Stimulated activated naive CD4-positive, alpha-beta T cell (primary cell): ENCODE measurements around the gene ITGB6.

ENCODE experiments used
- DNase-seq, 6 experiments: peaks; one replicate each; lab custom pipeline; 2025; lab: John Stamatoyannopoulos, UW

ITGB6 gene

GRCh38 chr2:160087854-160088745 lies 112.0 kb downstream of the ITGB6 start:
- DNase-seq = no peak

GRCh38 chr2:160085662-160086061 lies 114.4 kb downstream of the ITGB6 start:
- DNase-seq = no peak

- DNase-seq = no peak
Measured at GRCh38 chr2:160077912-160078810, 121.9 kb downstream of the ITGB6 start.

GRCh38 chr2:160076914-160077313 lies 123.2 kb downstream of the ITGB6 start:
- DNase-seq = no peak

- DNase-seq = no peak
Measured at GRCh38 chr2:160076241-160076640, 123.8 kb downstream of the ITGB6 start.

GRCh38 chr2:160075171-160075570 lies 124.9 kb downstream of the ITGB6 start:
- DNase-seq = no peak

GRCh38 chr2:160073284-160073888 lies 126.7 kb downstream of the ITGB6 start:
- no peak for DNase-seq

- no peak for DNase-seq
Measured at GRCh38 chr2:160068906-160069305, 131.2 kb downstream of the ITGB6 start.

DNA sequence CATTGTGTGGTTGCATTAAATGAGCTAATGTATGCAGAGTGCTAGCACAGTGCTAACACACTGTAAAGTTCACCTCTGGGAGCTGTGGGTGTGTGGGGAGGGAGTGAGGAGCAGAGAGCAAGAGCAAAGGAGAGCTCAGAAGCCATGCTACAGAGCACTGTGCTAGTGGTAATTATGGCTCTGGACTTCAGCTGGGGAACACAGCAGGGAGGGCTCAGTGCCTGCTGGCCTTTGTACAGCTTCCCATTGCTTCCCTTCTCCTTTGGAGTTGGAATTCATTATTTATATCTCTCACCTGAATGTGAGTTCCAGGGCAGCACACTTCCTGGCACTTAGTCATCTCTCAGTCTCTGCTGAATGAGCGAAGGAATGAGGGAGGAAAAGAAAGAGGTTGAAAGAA lies 135.2 kb downstream of the ITGB6 start:
- no peak for DNase-seq

- no peak for DNase-seq
Measured at GRCh38 chr2:160063879-160064612, 136.0 kb downstream of the ITGB6 start.

- no peak for DNase-seq
Measured at GRCh38 chr2:160063271-160063670, 136.8 kb downstream of the ITGB6 start.

- peak in 2 of 6 experiments; percentile 2 to 11 for DNase-seq
Measured at GRCh38 chr2:160062292-160063005, 137.6 kb downstream of the ITGB6 start, which contains the start of gene PLA2R1. Gene PLA2R1, minus strand, starts transcription at chr2:160062615. Its CDS starts 212 bp downstream, at chr2:160062403.

- no peak for DNase-seq
Measured at GRCh38 chr2:160061944-160062291, 138.2 kb downstream of the ITGB6 start.

DNA sequence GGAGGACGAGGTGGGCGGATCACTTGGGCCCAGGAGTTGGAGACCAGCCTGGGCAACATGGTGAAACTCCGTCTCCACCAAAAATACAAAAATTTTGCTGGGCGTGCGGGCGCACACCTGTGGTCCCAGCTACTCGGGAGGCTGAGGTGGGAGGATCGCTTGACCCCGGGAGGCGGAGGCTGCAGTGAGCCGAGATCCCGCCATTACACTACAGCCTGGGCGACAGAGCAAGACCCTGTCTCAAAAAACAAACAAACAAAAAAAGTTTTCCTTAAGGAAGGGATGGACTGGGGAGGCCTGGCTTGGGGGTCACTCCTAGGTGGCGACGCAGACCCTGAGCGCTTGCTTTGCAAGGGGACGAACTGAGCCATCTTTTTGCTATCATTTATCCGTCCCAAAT lies 138.5 kb downstream of the ITGB6 start:
- no peak for DNase-seq

DNA sequence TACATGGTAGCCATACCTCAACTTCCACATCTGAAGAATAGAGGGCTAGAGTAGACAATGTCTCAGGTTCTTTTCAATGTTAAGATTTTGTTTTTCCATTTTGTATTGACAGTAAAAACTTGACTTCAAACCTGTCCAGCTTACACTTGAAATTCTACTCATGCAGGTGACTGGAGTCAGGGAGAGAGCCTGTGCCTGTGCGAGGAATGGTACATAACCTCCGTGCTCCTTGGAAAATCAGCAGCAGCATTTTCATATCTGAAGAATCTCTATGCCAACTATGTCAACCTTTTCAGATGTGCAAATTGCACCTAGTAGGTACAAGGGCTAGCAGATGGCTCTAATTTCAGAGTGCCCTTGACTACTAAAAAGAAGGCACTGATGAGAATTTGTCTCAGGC lies 139.8 kb downstream of the ITGB6 start:
- no peak for DNase-seq

GRCh38 chr2:160057356-160057755 lies 142.7 kb downstream of the ITGB6 start:
- no peak for DNase-seq

- DNase-seq = no peak
Measured at GRCh38 chr2:160055726-160056108, 144.4 kb downstream of the ITGB6 start.

DNA sequence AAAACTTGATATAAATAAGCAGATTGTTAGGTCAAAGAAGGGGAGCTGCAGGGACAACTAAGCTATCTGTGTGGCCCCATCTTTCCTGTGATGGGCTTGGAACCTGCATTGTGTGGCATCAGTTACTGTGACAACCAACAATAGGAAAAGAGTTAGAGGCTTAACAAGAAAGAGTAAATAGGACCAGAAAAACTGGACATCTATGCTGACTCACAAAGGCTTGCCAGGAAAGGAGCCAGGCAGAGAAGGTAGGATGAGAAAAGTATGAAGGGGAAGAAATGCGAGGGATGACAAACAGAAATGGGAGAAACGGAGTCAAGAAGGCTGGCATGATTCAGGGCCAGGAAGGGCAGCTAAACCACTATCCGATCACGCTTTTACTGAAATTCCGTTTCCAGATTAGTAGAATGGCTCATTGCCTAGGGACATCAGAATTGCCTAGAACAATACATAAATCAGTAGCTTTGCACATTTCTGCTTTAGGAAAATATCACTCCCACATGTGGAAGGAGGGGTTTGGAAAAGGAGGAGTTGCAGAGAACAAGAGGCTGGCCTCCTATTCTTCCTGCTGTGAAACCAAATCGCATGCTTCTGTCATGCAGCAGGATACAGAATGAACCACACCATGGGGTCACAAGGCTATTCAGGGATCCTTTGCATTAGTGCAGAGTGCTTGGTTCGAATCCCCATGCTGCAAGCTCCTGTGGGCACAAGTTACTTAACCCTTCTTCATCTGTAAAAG lies 144.9 kb downstream of the ITGB6 start:
- DNase-seq = no peak

DNA sequence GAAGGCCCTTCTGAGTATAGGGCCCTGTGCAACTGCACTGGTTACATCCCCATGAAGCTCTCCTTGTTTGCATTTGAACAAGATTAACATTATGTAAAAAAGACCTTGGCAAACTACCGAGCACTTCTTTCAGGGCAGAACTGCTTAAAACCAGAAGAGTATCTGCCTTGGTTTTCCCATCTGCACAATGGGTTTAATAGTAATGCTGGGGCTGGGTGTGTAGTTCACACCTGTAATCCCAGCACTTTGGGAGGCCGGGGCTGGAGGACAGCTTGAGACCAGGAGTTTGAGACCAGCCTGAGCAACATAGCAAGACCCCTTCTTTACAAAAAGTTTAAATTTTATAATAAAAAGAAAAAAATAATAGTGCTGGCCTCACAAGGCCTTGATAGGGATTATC lies 146.1 kb downstream of the ITGB6 start:
- DNase-seq = no peak

- DNase-seq = no peak
Measured at GRCh38 chr2:160052531-160052930, 147.5 kb downstream of the ITGB6 start.
